Stomach (tissue), 4 donors: ENCODE measurements around the gene GCNT1.

Experiments
- CTCF ChIP-seq, 7 experiments: fragments of 450-650 bp in 4 of 7; fragments of 200-600 bp in 3 of 7; sonication (generic) in 3 of 7; IDR thresholded peaks; one replicate each; pipeline ENCODE4 v1.5.1; 2016 to 2019; ENCODE audit warnings: antibody characterized with exemption in 7 of 7, control low read depth in 2 of 7, mild to moderate bottlenecking in 1 of 7
- EP300 ChIP-seq: sonication (generic); formaldehyde crosslinking; IDR thresholded peaks from one replicate; pipeline ENCODE4 v1.6.1; 2017; ENCODE audit warnings: antibody characterized with exemption
- POLR2A ChIP-seq, 4 donors: fragments of 450-650 bp; IDR thresholded peaks; one replicate each; pipeline ENCODE4 v1.6.1; 2016; ENCODE audit warnings: antibody characterized with exemption in 4 of 4, control low read depth in 2 of 4, mild to moderate bottlenecking in 1 of 4, moderate library complexity in 1 of 4

DNA sequence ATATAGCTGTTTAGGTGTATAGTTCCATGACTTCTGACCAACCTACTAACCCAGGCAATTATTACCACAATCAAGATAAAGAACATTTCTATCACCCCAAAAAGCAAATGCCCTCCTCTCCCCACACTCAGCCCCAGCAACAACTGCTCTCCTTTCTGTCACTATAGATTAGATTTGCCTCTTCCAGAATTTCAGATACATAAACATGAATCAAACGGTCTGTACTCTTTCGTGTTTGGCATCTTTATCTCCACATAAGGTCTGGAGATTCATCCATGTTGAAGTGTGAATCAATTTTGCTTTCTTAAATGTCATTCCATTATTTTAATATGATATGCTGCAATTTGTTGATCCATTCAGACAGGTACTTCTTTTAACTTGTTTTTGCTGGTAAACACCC is 10.5 kb upstream of the GCNT1 start:
- no peak for TF ChIP-seq CTCF (IDR thresholded peaks at IDR 0.05)
- TF ChIP-seq EP300 = no peak
- no peak for TF ChIP-seq POLR2A (IDR thresholded peaks at IDR 0.05)
